Measurements from ENCODE around the gene ALDH1L1.

The ALDH1L1 gene

GRCh38 chr3:126200534-126200933, 20.1 kb upstream of the ALDH1L1 start:
- TF ChIP-seq CTCF (IDR thresholded peaks at IDR 0.05; ENCODE audit: low read depth, low read length): no peak
- TF ChIP-seq POLR2A (IDR thresholded peaks at IDR 0.05; ENCODE audit: extremely low read depth, insufficient read length): no peak
- no peak for TF ChIP-seq MYC (IDR thresholded peaks at IDR 0.05; ENCODE audit: low read depth, low read length)
- no peak for TF ChIP-seq MAX (IDR thresholded peaks at IDR 0.05; ENCODE audit: low read depth, low read length)
- DNase-seq (ENCODE audit: low read depth): no peak
- H3K4me3 ChIP-seq (ENCODE audit: low read depth, low read length): no peak overlapping the region

- no peak for DNase-seq (ENCODE audit: low read depth)
- H3K4me3 ChIP-seq (ENCODE audit: low read depth, low read length): no peak overlapping the region
- TF ChIP-seq MAX (IDR thresholded peaks at IDR 0.05; ENCODE audit: low read depth, low read length) (no peak), MYC (IDR thresholded peaks at IDR 0.05; ENCODE audit: low read depth, low read length) (no peak), POLR2A (IDR thresholded peaks at IDR 0.05; ENCODE audit: extremely low read depth, insufficient read length) (no peak), CTCF (IDR thresholded peaks at IDR 0.05; ENCODE audit: low read depth, low read length) (no peak)
Measured at GRCh38 chr3:126199256-126199655, 18.9 kb upstream of the ALDH1L1 start.

- H3K4me3 ChIP-seq (ENCODE audit: low read depth, low read length): no peak overlapping the region
- DNase-seq (ENCODE audit: low read depth): peak; percentile 67
- TF ChIP-seq MYC (IDR thresholded peaks at IDR 0.05; ENCODE audit: low read depth, low read length): no peak
- peak; percentile 77 for TF ChIP-seq CTCF (IDR thresholded peaks at IDR 0.05; ENCODE audit: low read depth, low read length)
Measured at GRCh38 chr3:126197854-126198584, 17.6 kb upstream of the ALDH1L1 start.

- no peak for DNase-seq (ENCODE audit: low read depth)
- no peak overlapping the region for H3K4me3 ChIP-seq (ENCODE audit: low read depth, low read length)
- TF ChIP-seq POLR2A (IDR thresholded peaks at IDR 0.05; ENCODE audit: extremely low read depth, insufficient read length): no peak
- TF ChIP-seq CTCF (IDR thresholded peaks at IDR 0.05; ENCODE audit: low read depth, low read length): no peak
- TF ChIP-seq MAX (IDR thresholded peaks at IDR 0.05; ENCODE audit: low read depth, low read length): no peak
Measured at GRCh38 chr3:126197343-126197742, 17.0 kb upstream of the ALDH1L1 start.

- no peak for TF ChIP-seq CTCF (IDR thresholded peaks at IDR 0.05; ENCODE audit: low read depth, low read length)
- TF ChIP-seq POLR2A (IDR thresholded peaks at IDR 0.05; ENCODE audit: extremely low read depth, insufficient read length): no peak
- TF ChIP-seq MYC (IDR thresholded peaks at IDR 0.05; ENCODE audit: low read depth, low read length): no peak
- H3K4me3 ChIP-seq (ENCODE audit: low read depth, low read length): no peak overlapping the region
- peak; percentile 8 for DNase-seq (ENCODE audit: low read depth)
Measured at GRCh38 chr3:126194713-126195305, 14.4 kb upstream of the ALDH1L1 start.

GRCh38 chr3:126191246-126191645, 10.9 kb upstream of the ALDH1L1 start:
- TF ChIP-seq MYC (IDR thresholded peaks at IDR 0.05; ENCODE audit: low read depth, low read length): no peak
- TF ChIP-seq CTCF (IDR thresholded peaks at IDR 0.05; ENCODE audit: low read depth, low read length): no peak
- TF ChIP-seq POLR2A (IDR thresholded peaks at IDR 0.05; ENCODE audit: extremely low read depth, insufficient read length): no peak
- TF ChIP-seq MAX (IDR thresholded peaks at IDR 0.05; ENCODE audit: low read depth, low read length): no peak
- DNase-seq (ENCODE audit: low read depth): no peak
- H3K4me3 ChIP-seq (ENCODE audit: low read depth, low read length): no peak overlapping the region

All from NB4 (cell line).